Measurements from ENCODE around the gene SLC1A4. TPM values are rescaled to one million over a fixed set of nuclear protein-coding genes. Genes with fewer than 3 reads are reported as not detected.

The SLC1A4 gene
- total and polyA plus RNA-seq, 4 donors, result 6.3 to 27.4 (median 8.1) TPM

- 67% methylated on average over 14 of the region's 14 CpGs for WGBS, 2 donors
- Histone ChIP-seq H3K4me3 (no peak overlapping the region), H3K9ac (ENCODE audit: insufficient read depth in 1 of 2, low read length in 2 of 2) (no peak overlapping the region), H3K27ac (ENCODE audit: low read depth in 1 of 2, low read length in 1 of 2) (no peak overlapping the region), H3K9me3 (ENCODE audit: control insufficient read depth in 4 of 4, insufficient read depth in 3 of 4, low read length in 3 of 4) (peaks cover 0 to 2% (median 0%) of the 10 kb centered on the region in 4 donors), H3K4me1 (ENCODE audit: control insufficient read depth in 5 of 5, insufficient read depth in 5 of 5, low read length in 5 of 5) (peaks cover 0 to 21% (median 4%) of the 10 kb centered on the region in 5 donors), H3K27me3 (ENCODE audit: control insufficient read depth in 3 of 3, insufficient read depth in 3 of 3, low read length in 2 of 3) (no peaks in the 10 kb centered on the region), H3K36me3 (ENCODE audit: control insufficient read depth in 4 of 4, insufficient read depth in 4 of 4, low read length in 4 of 4) (no peaks in the 10 kb centered on the region)
- DNase-seq, result no peak
- no peak for TF ChIP-seq CTCF (IDR thresholded peaks at IDR 0.05; ENCODE audit: control extremely low read depth, extremely low read depth)
- no peak for ATAC-seq (ENCODE audit: insufficient read depth, low FRiP score)
Measured at GRCh38 chr2:64950226-64951160, 38.7 kb upstream of the SLC1A4 start.

- no peak for ATAC-seq (ENCODE audit: insufficient read depth, low FRiP score)
- peaks cover 0 to 18% (median 1%) of the 10 kb centered on the region in 5 donors for H3K4me1 ChIP-seq (ENCODE audit: control insufficient read depth in 5 of 5, insufficient read depth in 5 of 5, low read length in 5 of 5)
- no peaks in the 10 kb centered on the region for H3K36me3 ChIP-seq (ENCODE audit: control insufficient read depth in 4 of 4, insufficient read depth in 4 of 4, low read length in 4 of 4)
- no peak for DNase-seq
- 72 to 74% methylated on average over 5 of the region's 5 CpGs for WGBS, 2 donors
- H3K4me3 ChIP-seq, result no peak overlapping the region
- no peak overlapping the region for H3K27ac ChIP-seq (ENCODE audit: low read depth in 1 of 2, low read length in 1 of 2)
- TF ChIP-seq CTCF (IDR thresholded peaks at IDR 0.05; ENCODE audit: control extremely low read depth, extremely low read depth), result no peak
- peaks cover 0 to 4% (median 0%) of the 10 kb centered on the region in 4 donors for H3K9me3 ChIP-seq (ENCODE audit: control insufficient read depth in 4 of 4, insufficient read depth in 3 of 4, low read length in 3 of 4)
- no peaks in the 10 kb centered on the region for H3K27me3 ChIP-seq (ENCODE audit: control insufficient read depth in 3 of 3, insufficient read depth in 3 of 3, low read length in 2 of 3)
- no peak overlapping the region for H3K9ac ChIP-seq (ENCODE audit: insufficient read depth in 1 of 2, low read length in 2 of 2)
Measured at GRCh38 chr2:64951306-64951953, 37.8 kb upstream of the SLC1A4 start.

GRCh38 chr2:64952096-64952495 is 37.1 kb upstream of the SLC1A4 start:
- Histone ChIP-seq H3K27ac (ENCODE audit: low read depth in 1 of 2, low read length in 1 of 2) (no peak overlapping the region), H3K9me3 (ENCODE audit: control insufficient read depth in 4 of 4, insufficient read depth in 3 of 4, low read length in 3 of 4) (peaks cover 0 to 4% (median 0%) of the 10 kb centered on the region in 4 donors), H3K9ac (ENCODE audit: insufficient read depth in 1 of 2, low read length in 2 of 2) (no peak overlapping the region), H3K4me3 (no peak overlapping the region), H3K27me3 (ENCODE audit: control insufficient read depth in 3 of 3, insufficient read depth in 3 of 3, low read length in 2 of 3) (no peaks in the 10 kb centered on the region), H3K36me3 (ENCODE audit: control insufficient read depth in 4 of 4, insufficient read depth in 4 of 4, low read length in 4 of 4) (no peaks in the 10 kb centered on the region), H3K4me1 (ENCODE audit: control insufficient read depth in 5 of 5, insufficient read depth in 5 of 5, low read length in 5 of 5) (peaks cover 0 to 12% (median 1%) of the 10 kb centered on the region in 5 donors)
- 78 to 86% methylated on average over 6 of the region's 6 CpGs for WGBS, 2 donors
- no peak for TF ChIP-seq CTCF (IDR thresholded peaks at IDR 0.05; ENCODE audit: control extremely low read depth, extremely low read depth)
- no peak for ATAC-seq (ENCODE audit: insufficient read depth, low FRiP score)
- DNase-seq, result no peak

Data from lung (tissue), 12 donors.